HG03432 (cell line): Measurements from ENCODE around the gene BHLHE23.
A peak's percentile ranks its signal among the peaks of the same experiment; 100 is the strongest.

Experiments used
- ATAC-seq: cut with Tn5 transposase; IDR thresholded peaks from one replicate; pipeline ENCODE4 v1.9.1; 2021; ENCODE audit warnings: mild to moderate bottlenecking, moderate library complexity; ENCODE audit not compliant: unreplicated experiment

The BHLHE23 gene

DNA sequence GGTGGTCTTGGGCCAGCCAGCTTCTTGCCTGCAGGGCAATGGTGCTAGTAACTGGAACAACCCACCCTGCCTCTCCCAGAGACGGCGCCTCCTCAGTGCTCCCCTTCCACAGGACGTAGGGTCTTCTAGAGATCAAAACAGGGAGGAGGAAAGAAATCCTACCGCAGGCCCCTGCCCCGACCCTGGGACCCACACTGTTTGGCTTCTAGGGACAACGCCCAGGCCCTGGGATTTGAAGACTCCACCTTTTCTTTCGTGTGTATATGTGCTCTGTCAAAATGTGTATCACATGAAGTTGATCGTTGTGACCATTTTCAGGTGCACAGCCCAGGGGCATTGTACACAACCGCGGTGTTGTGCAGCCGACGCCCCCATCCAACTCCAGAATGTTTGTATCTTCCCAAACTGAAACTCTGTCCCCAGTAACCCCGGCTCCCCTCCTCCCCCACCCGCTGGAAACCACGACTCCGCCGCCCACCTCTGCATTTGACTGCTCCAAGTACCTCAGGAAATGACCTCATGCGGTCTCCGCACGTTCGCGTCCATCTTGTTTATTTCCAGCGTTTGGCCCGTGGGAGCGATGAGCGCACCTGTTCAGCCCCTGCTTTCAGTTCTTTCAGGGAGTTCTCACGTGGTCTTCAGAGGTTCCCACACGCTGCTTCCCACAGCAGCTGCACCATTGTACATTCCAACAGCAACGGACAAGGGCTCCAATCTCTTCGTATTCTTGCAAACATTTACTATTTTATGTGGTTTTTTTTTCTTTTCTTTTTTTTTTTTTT is 3.4 kb upstream of the BHLHE23 start:
- peak; percentile 50 for ATAC-seq

GRCh38 chr20:63009045-63009961 is 2.5 kb upstream of the BHLHE23 start:
- peak; percentile 53 for ATAC-seq

DNA sequence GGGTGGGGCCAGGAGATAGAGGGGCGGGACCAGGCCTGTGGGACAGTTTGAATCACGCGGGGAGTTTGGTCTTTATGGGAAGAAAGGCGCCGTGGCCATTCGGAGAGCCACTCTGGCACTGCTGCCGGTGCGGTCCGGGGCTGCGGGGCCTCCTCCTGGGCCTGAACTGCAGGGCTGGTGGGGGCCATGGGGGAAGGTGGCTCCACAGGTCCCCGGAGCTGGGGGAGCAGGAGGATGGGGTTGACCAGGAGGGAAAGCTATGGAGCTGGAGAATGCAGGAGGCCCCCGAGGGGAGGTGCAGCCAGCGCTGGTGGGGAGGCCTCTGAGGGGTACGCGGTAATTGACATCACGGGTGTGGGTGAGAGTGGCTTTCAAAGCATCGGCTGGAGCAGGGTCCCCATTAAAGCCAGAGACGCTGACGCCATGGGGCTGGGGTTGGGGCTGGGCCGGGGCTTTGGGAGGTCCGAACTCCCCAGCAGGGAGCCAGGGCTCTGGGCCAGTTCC is 1.8 kb upstream of the BHLHE23 start:
- ATAC-seq: no peak

DNA sequence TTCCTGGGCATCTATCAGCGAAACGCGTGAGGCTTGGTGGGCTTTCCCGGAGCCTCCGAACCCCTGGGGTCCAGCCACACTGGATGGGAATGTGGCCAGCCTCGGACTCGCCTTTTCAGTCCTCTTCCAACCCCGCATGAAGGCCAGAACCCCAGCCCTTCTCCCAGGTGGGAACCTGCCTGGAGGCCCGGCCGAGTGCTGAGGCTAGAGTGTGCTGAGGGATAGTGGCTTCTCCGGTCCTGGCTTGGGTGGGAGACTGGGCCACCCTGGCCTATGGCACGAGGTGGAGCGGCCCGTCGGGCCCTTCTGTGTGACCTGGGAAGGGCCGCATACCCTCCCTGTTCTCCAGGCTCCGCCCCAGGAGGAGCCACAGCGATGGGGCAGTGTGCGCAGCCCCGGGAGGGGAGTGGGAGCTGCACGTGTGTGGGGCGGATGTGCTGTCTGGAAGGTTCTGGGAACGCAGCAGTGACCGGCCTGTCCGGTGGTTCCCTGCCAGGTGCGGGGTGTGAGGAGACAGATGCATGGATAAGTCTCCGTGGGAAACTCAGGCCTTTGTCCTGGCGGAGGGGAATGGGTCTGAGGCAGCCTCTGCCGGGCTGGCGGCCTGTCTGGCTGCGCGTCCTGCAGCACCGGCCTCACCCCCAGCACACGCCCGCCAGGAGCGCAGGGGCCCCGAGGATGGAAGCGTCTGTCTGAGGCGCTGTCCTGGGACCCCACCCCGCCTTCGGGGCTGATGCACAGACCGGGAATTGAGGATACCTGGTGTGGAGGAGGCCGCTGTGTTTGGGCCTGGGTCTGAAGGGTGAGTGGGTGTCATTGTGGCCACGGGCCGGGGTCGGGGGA is 1.1 kb upstream of the BHLHE23 start:
- no peak for ATAC-seq

- no peak for ATAC-seq
These were observed 539 bp upstream of the BHLHE23 start for GRCh38 chr20:63007360-63007645.

GRCh38 chr20:63005862-63006539 is 763 bp downstream of the BHLHE23 start:
- ATAC-seq: no peak

DNA sequence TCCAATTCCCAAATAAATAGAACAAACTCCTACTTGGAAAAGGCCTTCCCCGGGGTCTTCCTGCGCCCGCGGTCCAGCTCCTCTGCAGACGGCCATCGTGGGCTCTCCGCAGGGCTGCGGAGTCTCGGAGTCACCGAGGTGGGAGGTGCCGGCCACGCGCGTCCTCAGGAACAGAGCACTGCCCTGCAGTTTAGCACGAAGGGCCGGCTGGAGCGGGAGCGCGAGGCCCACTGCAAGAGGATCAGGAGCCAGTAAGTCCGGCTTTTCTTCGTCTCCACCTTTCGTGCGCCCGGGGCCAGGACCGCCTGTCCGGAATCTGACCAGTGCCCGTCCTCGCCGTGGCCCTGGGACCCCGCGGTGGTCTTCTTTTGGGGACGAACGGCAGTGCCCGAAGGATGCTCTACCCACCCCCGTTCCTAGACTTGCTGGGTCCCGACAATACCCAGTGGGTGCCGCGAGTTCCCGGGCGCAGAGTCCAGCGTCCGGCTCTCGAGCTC is 1.4 kb downstream of the BHLHE23 start:
- no peak for ATAC-seq

DNA sequence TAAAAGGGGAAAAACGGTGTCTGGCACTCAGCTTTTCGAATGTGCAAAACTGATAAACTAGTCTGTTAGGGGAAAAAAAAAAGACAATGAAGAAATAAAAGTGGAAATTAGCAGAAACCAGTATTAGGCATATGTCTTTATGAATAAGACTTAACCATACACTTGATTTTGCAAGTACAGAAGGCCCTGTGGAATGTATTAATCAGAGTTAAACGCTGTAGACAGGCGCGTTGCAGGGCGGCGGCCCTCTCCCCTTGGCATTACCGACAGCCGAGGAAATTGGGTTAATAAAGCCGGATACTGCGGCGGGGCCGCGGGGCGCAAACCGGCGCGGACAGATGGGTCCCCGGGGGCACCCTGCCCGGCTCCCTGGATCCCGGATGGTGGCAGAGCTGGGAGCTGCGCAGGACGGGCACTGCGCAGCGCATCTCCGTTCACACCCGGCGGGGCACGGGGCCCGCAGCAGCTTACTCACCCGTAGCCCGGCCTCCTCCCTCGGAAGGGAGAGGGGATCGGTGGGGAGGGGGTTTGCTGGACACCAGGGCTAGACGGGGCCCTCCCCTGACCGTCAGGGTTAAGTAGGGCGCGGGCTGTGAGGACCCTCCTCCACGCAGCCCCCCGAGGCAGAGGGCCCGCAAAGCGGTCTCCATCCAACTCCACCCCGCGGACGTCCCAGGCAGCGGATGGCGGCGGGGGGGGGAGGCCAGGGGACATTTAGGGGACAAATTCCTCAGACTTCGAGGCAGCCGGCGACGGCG is 2.0 kb downstream of the BHLHE23 start:
- no peak for ATAC-seq

DNA sequence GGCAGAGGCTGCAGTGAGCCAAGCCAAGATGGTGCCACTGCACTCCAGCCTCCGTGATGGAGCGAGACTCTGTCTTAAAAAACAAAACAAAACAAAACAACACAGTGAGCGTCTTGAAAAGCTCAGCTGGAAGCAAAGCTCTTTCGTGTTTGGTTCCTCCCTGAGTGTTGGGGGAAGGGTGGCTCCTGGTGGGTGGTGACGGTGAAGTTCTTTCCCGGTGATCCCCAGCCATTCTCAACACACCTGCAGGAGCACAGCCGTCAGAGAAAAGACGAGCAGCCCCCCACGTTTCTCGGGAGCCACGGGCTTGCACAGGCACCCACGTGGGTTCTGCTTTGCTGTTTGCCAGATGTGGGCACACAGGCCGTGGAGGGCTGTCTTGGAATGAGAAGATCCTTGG is 3.2 kb downstream of the BHLHE23 start:
- ATAC-seq: no peak

GRCh38 chr20:63002511-63002910 is 4.3 kb downstream of the BHLHE23 start:
- no peak for ATAC-seq

DNA sequence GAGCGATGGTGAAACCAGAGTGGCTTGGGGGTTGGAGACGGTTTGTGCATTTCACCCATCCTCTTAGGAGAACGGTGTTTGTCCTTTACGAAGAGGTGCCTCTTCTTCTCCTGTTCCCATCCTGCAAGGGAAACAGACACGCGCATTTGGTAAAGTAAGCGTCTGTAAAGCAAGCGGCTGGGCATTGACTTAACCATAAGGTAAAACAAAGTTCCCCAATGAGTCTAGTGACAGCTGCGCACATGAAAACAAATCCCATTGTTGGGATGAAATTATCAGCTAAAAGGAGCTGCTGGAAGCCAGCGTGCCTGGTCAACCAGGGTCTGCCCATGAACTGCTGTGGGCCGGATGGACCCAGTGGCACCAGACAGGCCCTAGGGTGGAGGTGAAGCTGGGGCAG is 5.8 kb downstream of the BHLHE23 start:
- ATAC-seq: no peak

GRCh38 chr20:63000036-63000435 is 6.7 kb downstream of the BHLHE23 start:
- ATAC-seq: no peak

DNA sequence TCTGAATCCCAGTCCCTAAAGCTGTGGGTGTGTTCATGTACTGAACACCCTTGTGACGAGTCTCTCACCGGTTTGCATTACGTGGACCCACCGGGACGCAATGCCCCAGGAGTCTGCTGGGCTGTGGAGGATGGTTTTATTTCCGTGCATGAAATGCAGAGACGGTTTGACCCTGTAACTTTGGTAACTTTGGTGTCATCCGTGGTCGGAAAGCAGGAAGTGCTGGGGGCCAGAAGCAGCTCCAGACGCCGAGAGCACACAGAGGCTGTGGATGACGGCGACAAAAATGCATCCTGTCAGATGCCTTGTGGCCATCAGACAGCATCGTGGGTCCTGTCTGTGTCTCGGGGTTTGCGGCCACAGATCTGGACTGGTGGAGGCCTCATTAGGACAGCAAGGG is 7.2 kb downstream of the BHLHE23 start:
- no peak for ATAC-seq

DNA sequence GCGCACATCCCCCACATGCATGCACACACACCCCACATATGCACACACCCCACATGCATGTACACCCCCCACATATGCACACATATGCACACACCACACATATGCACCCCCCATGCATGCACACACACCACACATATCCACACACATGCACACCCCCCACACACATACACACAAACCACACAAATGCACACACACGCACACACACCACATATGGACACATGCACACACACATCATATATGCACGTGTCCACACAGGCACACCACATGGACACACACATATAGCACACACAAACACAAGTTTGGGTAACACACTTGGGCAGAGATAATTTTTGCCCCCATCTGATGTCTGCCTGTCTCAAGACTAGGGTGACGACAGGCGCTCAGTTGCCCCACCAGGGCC is 8.3 kb downstream of the BHLHE23 start:
- no peak for ATAC-seq

GRCh38 chr20:62997417-62998035 is 9.2 kb downstream of the BHLHE23 start:
- ATAC-seq: no peak

- no peak for ATAC-seq
These were observed 10.2 kb downstream of the BHLHE23 start for GRCh38 chr20:62996596-62996982.

DNA sequence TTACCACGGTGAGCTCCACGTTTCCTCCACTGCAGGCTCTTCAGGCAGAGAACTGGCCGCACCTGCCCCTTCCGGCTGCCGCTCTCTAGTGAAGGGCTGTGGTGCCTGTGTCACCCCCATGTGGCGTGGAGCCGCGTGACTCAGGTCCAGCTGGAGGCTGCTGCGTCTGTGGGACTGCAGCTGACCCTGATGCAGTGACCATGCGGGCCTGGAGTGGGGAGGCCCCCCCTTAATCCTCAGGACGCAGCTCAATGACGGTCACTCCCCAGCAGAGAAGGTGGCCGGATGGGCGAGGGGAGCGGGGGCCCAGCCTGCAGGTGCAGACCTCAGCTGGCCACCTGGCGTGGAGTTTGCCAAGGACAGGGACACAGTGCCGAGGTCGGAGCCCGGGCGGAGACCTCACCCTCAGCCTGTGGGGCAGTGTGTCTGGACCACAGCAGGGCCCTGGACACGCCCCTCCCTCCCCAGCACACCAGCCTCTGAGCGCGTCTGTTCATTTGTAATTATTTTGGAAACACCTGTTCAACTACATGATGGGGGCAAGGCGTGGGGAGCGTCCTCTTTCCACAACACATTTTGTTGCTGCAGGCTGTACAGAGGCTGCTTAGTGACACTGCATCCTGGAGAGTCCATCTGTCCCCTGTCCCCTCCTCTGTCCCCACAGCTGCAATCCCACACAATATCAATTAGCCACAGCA is 10.7 kb downstream of the BHLHE23 start:
- ATAC-seq: no peak

GRCh38 chr20:62995481-62995880 is 11.3 kb downstream of the BHLHE23 start:
- ATAC-seq: no peak

DNA sequence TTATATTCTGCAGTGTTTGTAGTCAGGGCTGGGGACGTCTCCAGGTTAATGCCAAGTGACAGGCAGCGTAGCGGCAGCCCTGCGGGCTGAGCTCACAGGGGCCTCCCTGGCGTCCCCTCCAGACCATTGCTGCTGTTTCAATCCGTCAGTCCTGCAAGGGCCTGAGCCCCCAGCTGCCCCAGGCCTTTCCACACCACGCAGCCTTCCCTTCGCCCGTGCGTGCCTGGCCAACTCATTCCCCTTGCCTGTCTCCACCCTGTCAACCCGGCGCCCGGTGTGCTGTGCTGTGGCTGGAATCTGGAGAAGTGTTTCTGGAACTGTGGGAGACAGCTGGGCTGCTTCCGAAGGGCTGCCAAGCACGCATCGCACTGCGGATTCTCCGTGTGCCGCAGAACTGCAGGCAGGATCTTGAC is 11.9 kb downstream of the BHLHE23 start:
- ATAC-seq: no peak
